Spleen (tissue), 11 donors: ENCODE measurements around the gene RERGL. TPM values are rescaled to one million over a fixed set of nuclear protein-coding genes. Genes with fewer than 3 reads are reported as not detected.

ENCODE experiments used
- DNase-seq: peaks from one replicate; pipeline ENCODE4 v3.0.0-alpha.2; 2020
- H3K27ac ChIP-seq, 8 donors: fragments of 200-600 bp; sonication (generic) in 7 of 8; 1 replicate in 4 of 8; 2 replicates in 4 of 8; pipeline versions ENCODE4 v1.5.0 to v1.8.0; 2016 to 2021; ENCODE audit warnings: inconsistent platforms in 4 of 8, mild to moderate bottlenecking in 4 of 8, moderate library complexity in 1 of 8
- H3K27me3 ChIP-seq, 7 donors: fragments of 200-600 bp; sonication (generic) in 6 of 7; replicated peaks in 1 of 7; 1 replicate in 4 of 7; 2 replicates in 3 of 7; pipeline versions ENCODE4 v1.5.0 to v1.8.0; 2016 to 2021; ENCODE audit warnings: inconsistent platforms in 3 of 7, mild to moderate bottlenecking in 1 of 7
- H3K36me3 ChIP-seq, 6 donors: fragments of 200-600 bp; sonication (generic) in 5 of 6; 1 replicate in 4 of 6; 2 replicates in 2 of 6; pipeline versions ENCODE4 v1.5.0 to v1.8.0; 2016 to 2021; ENCODE audit warnings: inconsistent platforms in 2 of 6
- H3K4me1 ChIP-seq, 6 donors: fragments of 200-600 bp; sonication (generic) in 5 of 6; 1 replicate in 3 of 6; 2 replicates in 3 of 6; pipeline versions ENCODE4 v1.5.0 to v1.8.0; 2016 to 2021; ENCODE audit warnings: inconsistent platforms in 3 of 6
- H3K4me3 ChIP-seq, 8 donors: fragments of 200-600 bp; sonication (generic) in 7 of 8; 1 replicate in 4 of 8; 2 replicates in 4 of 8; pipeline versions ENCODE4 v1.5.0 to v1.8.0; 2016 to 2021; ENCODE audit warnings: inconsistent platforms in 4 of 8, mild to moderate bottlenecking in 4 of 8, moderate library complexity in 2 of 8
- H3K9me3 ChIP-seq, 8 donors: fragments of 200-600 bp; sonication (generic) in 7 of 8; 1 replicate in 4 of 8; 2 replicates in 4 of 8; pipeline versions ENCODE4 v1.5.0 to v1.8.0; 2016 to 2021; ENCODE audit warnings: inconsistent platforms in 4 of 8
- CTCF ChIP-seq, 11 experiments: fragments of 200-600 bp in 7 of 11; fragments of 450-650 bp in 4 of 11; sonication (generic) in 4 of 11; IDR thresholded peaks in 8 of 11; conservative IDR thresholded peaks in 3 of 11; 1 replicate in 7 of 11; 2 replicates in 4 of 11; pipeline versions ENCODE4 v1.4.0 to v1.8.0; 2016 to 2021; ENCODE audit warnings: antibody characterized with exemption in 11 of 11, inconsistent platforms in 4 of 11, mild to moderate bottlenecking in 1 of 11
- POLR2A ChIP-seq, 3 donors: fragments of 450-650 bp; IDR thresholded peaks; one replicate each; pipeline ENCODE4 v1.5.1; 2017; ENCODE audit warnings: antibody characterized with exemption in 3 of 3, mild to moderate bottlenecking in 1 of 3
- POLR2AphosphoS5 ChIP-seq, 3 donors: sonication (generic); formaldehyde crosslinking; IDR thresholded peaks; one replicate each; pipeline ENCODE4 v1.5.1; 2017; ENCODE audit warnings: antibody characterized with exemption in 3 of 3
- WGBS, 5 donors: extraction: QIAGEN DNeasy Blood & Tissue Kit in 3 of 5; methylation state at CpG; one replicate each; pipeline versions ENCODE4 v1.1.5 to v1.1.7; 2013 to 2018; 5-methylcytosine and 5-hydroxymethylcytosine counted together
- intact Hi-C: fragments of 100-400 bp; cut with DNase I; formaldehyde crosslinking; loops from one replicate; pipeline ENCODE4 v1.15.0; 2023; ENCODE audit warnings: low total_unique reads
- polyA plus RNA-seq, 3 donors: library from polyadenylated mRNA; stranded (reverse); fragments of 200-250 nt; gene quantifications; one replicate each; pipeline ENCODE4 v1.2.1, GENCODE V29; 2013
- total RNA-seq, 7 donors: library from RNA; depleted of rRNA in 3 of 7; stranded (reverse); fragments of >200 nt in 3 of 7; fragmentation: NEBNext Ultra II Directional in 4 of 7; extraction: Animal tissue kit (Norgen Biotek cat#: 25700) in 4 of 7; gene quantifications; one replicate each; pipeline versions ENCODE4 v1.1.0 to v1.2.1, GENCODE V29; 2016 to 2021
- donor health status: healthy with polysubstance abuse.
- donor health status: DM: no; HTN: no; CAD: no; lungs with moderate emphysema.
- donor health status: DM: no; HTN: no; CAD: no.
- donor health status: Bipolar disorder and iron deficiency.
- donor health status: healthy.
- donor health status: DM: no; HTN: no; CAD: no.
- donor health status: DM: yes; HTN: yes; CAD: no.

The RERGL gene
- total and polyA plus RNA-seq, 10 donors: 0.30 to 8.6 (median 2.3) TPM; not detected in 1

GRCh38 chr12:18103624-18104023 is 13.6 kb upstream of the RERGL start:
- intact Hi-C loops: no loop called here
- no peak for DNase-seq
- H3K9me3 ChIP-seq: no peaks in the 10 kb centered on the region
- no peak overlapping the region for H3K27ac ChIP-seq
- H3K4me1 ChIP-seq: no peaks in the 10 kb centered on the region
- no peaks in the 10 kb centered on the region for H3K36me3 ChIP-seq
- 74 to 97% (median 90%) methylated on average over 2 of the region's 2 CpGs for WGBS, 5 donors
- H3K4me3 ChIP-seq: no peak overlapping the region
- H3K27me3 ChIP-seq: no peaks in the 10 kb centered on the region
- TF ChIP-seq POLR2AphosphoS5 (IDR thresholded peaks at IDR 0.05): no peak

- no peaks in the 10 kb centered on the region for H3K4me1 ChIP-seq
- TF ChIP-seq POLR2A (IDR thresholded peaks at IDR 0.05): no peak
- TF ChIP-seq CTCF (IDR thresholded peaks at IDR 0.05 in 8 of 11, conservative IDR thresholded peaks at IDR 0.05 in 3 of 11): no peak
- no peak for TF ChIP-seq POLR2AphosphoS5 (IDR thresholded peaks at IDR 0.05)
These were observed 11.1 kb upstream of the RERGL start for GRCh38 chr12:18101043-18101442.

GRCh38 chr12:18084080-18084479 is 5.9 kb downstream of the RERGL start:
- DNase-seq: no peak
- Histone ChIP-seq H3K9me3 (peaks cover 0 to 6% (median 0%) of the 10 kb centered on the region in 8 donors), H3K36me3 (no peaks in the 10 kb centered on the region), H3K4me1 (no peaks in the 10 kb centered on the region), H3K4me3 (no peak overlapping the region), H3K27ac (no peak overlapping the region), H3K27me3 (no peaks in the 10 kb centered on the region)
- TF ChIP-seq CTCF (IDR thresholded peaks at IDR 0.05 in 8 of 11, conservative IDR thresholded peaks at IDR 0.05 in 3 of 11): no peak
- no peak for TF ChIP-seq POLR2A (IDR thresholded peaks at IDR 0.05)
- TF ChIP-seq POLR2AphosphoS5 (IDR thresholded peaks at IDR 0.05): no peak
- 64 to 77% (median 66%) methylated on average over 3 of the region's 3 CpGs for WGBS, 5 donors
- intact Hi-C loops: no loop called here

More at GRCh38 chr12:18101043-18101442, 11.1 kb upstream of the RERGL start:
- Histone ChIP-seq H3K27me3 (no peaks in the 10 kb centered on the region), H3K36me3 (no peaks in the 10 kb centered on the region), H3K9me3 (peaks cover 0 to 4% (median 0%) of the 10 kb centered on the region in 8 donors), H3K4me3 (no peak overlapping the region), H3K27ac (no peak overlapping the region)
- 5 to 12% (median 7%) methylated on average over 2 of the region's 2 CpGs for WGBS, 5 donors
- DNase-seq: no peak
- intact Hi-C loops: no loop called here

GRCh38 chr12:18079541-18080246 is 10.3 kb downstream of the RERGL start:
- no peak for DNase-seq
- peaks cover 0 to 6% (median 0%) of the 10 kb centered on the region in 8 donors for H3K9me3 ChIP-seq
- no peak overlapping the region for H3K4me3 ChIP-seq
- TF ChIP-seq POLR2A (IDR thresholded peaks at IDR 0.05): no peak
- no peak for TF ChIP-seq CTCF (IDR thresholded peaks at IDR 0.05 in 8 of 11, conservative IDR thresholded peaks at IDR 0.05 in 3 of 11)
- TF ChIP-seq POLR2AphosphoS5 (IDR thresholded peaks at IDR 0.05): no peak
- intact Hi-C loops: no loop called here
- no peaks in the 10 kb centered on the region for H3K36me3 ChIP-seq
- WGBS, 5 donors: 58 to 73% (median 66%) methylated on average over 7 of the region's 7 CpGs
- no peaks in the 10 kb centered on the region for H3K27me3 ChIP-seq
- no peak overlapping the region for H3K27ac ChIP-seq
- H3K4me1 ChIP-seq: no peaks in the 10 kb centered on the region
